A673 (cell line): ENCODE measurements around the gene ARHGEF1. TPM values are rescaled to one million over a fixed set of nuclear protein-coding genes. Genes with fewer than 3 reads are reported as not detected.

ENCODE experiments used
- BruUV-seq: library from RNA; stranded (reverse); fragments of 400-500 nt; replicated peaks from 2 replicates; lab custom pipeline; 2021; lab: Mats Ljungman, UMichigan
- CTCF ChIA-PET: fragments of 300-600 bp; sonication (Branson Sonifier 250); formaldehyde crosslinking; loops from one replicate; lab custom pipeline; 2022; ENCODE audit warnings: antibody characterized with exemption; lab: Charles Lee
- POLR2A ChIA-PET: fragments of 300-600 bp; sonication (Branson Sonifier 250); formaldehyde crosslinking; loops from one replicate; lab custom pipeline; 2022; ENCODE audit warnings: antibody characterized with exemption; ENCODE audit not compliant: low non-redundant PET; lab: Charles Lee
- DNase-seq: peaks from one replicate; pipeline ENCODE4 v3.0.0-alpha.2; 2015; ENCODE audit warnings: low spot score
- H3K27ac ChIP-seq: fragments of 200-600 bp; sonication (generic); 2 replicates; pipeline ENCODE4 v1.5.1; 2016; ENCODE audit warnings: mixed run types, low read depth, mild to moderate bottlenecking, mixed read lengths, antibody characterized with exemption, low read length; ENCODE audit not compliant: poor library complexity, severe bottlenecking
- H3K27me3 ChIP-seq: fragments of 200-600 bp; sonication (generic); replicated peaks from 2 replicates; pipeline ENCODE4 v1.6.1; 2017; ENCODE audit warnings: mixed run types, low read depth, mild to moderate bottlenecking, mixed read lengths, antibody characterized with exemption, low read length; ENCODE audit not compliant: insufficient read depth, poor library complexity
- H3K36me3 ChIP-seq: fragments of 200-600 bp; sonication (generic); 2 replicates; pipeline ENCODE4 v1.6.1; 2016; ENCODE audit warnings: mixed run types, mild to moderate bottlenecking, mixed read lengths, antibody characterized with exemption, low read length; ENCODE audit not compliant: insufficient read depth, poor library complexity, severe bottlenecking
- H3K4me1 ChIP-seq: fragments of 200-600 bp; sonication (generic); 2 replicates; pipeline ENCODE4 v1.6.1; 2017; ENCODE audit warnings: mixed run types, mild to moderate bottlenecking, mixed read lengths, antibody characterized with exemption, low read length; ENCODE audit not compliant: insufficient read depth, poor library complexity, severe bottlenecking
- H3K4me3 ChIP-seq: fragments of 200-600 bp; sonication (generic); 2 replicates; pipeline ENCODE4 v1.5.1; 2016; ENCODE audit warnings: low read depth, mixed run types, mild to moderate bottlenecking, mixed read lengths, low read length; ENCODE audit not compliant: poor library complexity, severe bottlenecking
- H3K9me3 ChIP-seq: fragments of 200-600 bp; sonication (generic); 2 replicates; pipeline ENCODE4 v1.6.1; 2016; ENCODE audit warnings: mixed run types, low read depth, mild to moderate bottlenecking, mixed read lengths, antibody characterized with exemption, low read length; ENCODE audit not compliant: poor library complexity, severe bottlenecking
- CTCF ChIP-seq: fragments of 300-800, 200-600 bp; sonication (generic); conservative IDR thresholded peaks from 2 replicates; pipeline ENCODE4 v1.5.1; 2017; ENCODE audit warnings: low read depth, mild to moderate bottlenecking, antibody characterized with exemption, low read length, moderate library complexity, mixed read lengths
- EZH2 ChIP-seq: fragments of 200-600 bp; sonication (generic); IDR thresholded peaks from 2 replicates; pipeline ENCODE4 v1.6.1; 2017; ENCODE audit warnings: borderline replicate concordance, low read depth, mild to moderate bottlenecking, mixed read lengths, antibody characterized with exemption, low read length; ENCODE audit not compliant: poor library complexity, severe bottlenecking
- intact Hi-C: fragments of 100-400 bp; cut with micrococcal nuclease; formaldehyde crosslinking; loops from one replicate; pipeline ENCODE4 v1.10.0; 2022; ENCODE audit not compliant: unreplicated experiment
- total RNA-seq: library from RNA; stranded (reverse); gene quantifications from 2 replicates; pipeline ENCODE4 v1.2.3, GENCODE V29; 2021

Gene ARHGEF1
- total RNA-seq, 1 experiment from 2014 or later = 164 TPM

DNA sequence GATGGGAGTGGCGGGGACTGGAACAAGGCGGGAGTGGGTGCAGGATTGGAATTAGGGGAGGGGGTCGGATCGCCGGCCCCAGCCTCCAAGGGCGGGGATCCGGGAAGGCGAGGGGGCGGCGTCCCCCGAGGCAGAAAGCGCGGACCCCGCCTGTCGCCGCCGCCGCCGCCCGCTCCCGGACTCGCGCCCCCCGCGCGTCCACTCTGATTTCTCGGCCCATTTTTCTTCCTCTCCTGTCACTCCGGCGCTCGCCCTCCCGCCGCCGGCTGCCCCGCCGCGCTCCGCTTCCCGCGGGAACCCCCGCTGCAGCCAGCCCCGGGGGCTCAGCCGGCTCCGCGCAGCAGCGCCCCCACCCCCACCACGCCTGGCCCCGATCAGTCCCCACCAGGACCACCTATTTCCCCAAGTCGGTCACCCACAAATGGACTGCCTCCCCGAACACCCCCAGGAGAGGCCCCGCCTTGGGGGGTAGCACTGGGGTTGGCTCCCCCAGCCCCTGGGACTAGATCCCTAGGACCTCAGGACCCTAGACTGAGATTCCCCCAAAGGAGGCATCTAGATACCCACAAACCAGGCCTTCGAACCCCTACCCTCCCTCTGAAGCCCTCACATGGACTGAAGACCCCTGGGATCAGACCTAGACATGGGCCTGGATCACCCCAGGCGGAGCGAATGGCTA is 57.9 kb downstream of the ARHGEF1 start:
- peak overlapping the region; percentile 65 for H3K27ac ChIP-seq
- POLR2A ChIA-PET = interaction anchor here (0.6 kb wide), 1 partner anchor 1723 kb away, joined by 12 read pairs; no protein-coding TSS in a partner anchor

GRCh38 chr19:41941410-41942202 is 58.6 kb downstream of the ARHGEF1 start:
- TF ChIP-seq EZH2 (no peak), CTCF (no peak)
- ChIA-PET POLR2A (no interaction called here), CTCF (no interaction called here)
- no peak for DNase-seq
- no TSS peak for BruUV-seq
- Histone ChIP-seq H3K27me3 (no peaks in the 10 kb centered on the region), H3K4me3 (no peak overlapping the region), H3K36me3 (no peaks in the 10 kb centered on the region), H3K27ac (no peak overlapping the region), H3K4me1 (peaks cover 11% of the 10 kb centered on the region), H3K9me3 (no peaks in the 10 kb centered on the region)
- intact Hi-C loops = no loop called here

More for the DNA sequence above, 57.9 kb downstream of the ARHGEF1 start:
- no peaks in the 10 kb centered on the region for H3K9me3 ChIP-seq
- intact Hi-C loops = no loop called here
- DNase-seq = no peak
- H3K36me3 ChIP-seq = no peaks in the 10 kb centered on the region
- H3K27me3 ChIP-seq = no peaks in the 10 kb centered on the region
- H3K4me1 ChIP-seq = peaks cover 18% of the 10 kb centered on the region
- H3K4me3 ChIP-seq = peak overlapping the region; percentile 62
- no TSS peak for BruUV-seq
- TF ChIP-seq EZH2 (no peak), CTCF (no peak)
- CTCF ChIA-PET = no interaction called here

DNA sequence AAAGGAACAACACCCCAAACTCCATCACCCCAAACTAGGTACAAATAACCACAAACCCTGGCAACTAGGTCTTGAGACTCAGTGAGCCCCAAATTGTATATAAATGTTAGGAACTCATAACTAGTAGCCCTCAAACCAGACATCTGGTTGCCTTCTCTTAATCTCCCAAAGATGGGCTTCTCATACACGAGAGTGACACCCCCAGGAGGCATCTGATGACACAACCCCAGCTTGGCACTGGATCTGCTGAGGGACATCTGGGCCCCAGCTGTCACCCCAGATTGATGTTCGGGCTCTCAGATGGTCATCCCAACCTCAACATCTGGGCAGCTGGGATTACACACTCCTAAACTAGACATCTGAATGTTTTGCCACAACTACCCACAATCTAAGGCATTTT is 61.4 kb downstream of the ARHGEF1 start:
- peaks cover 5% of the 10 kb centered on the region for H3K4me1 ChIP-seq
- H3K9me3 ChIP-seq = no peaks in the 10 kb centered on the region
- ChIA-PET CTCF (no interaction called here), POLR2A (no interaction called here)
- TF ChIP-seq CTCF (no peak), EZH2 (no peak)
- DNase-seq = no peak
- no TSS peak for BruUV-seq
- intact Hi-C loops = no loop called here
- H3K27ac ChIP-seq = no peak overlapping the region
- H3K4me3 ChIP-seq = no peak overlapping the region
- no peaks in the 10 kb centered on the region for H3K36me3 ChIP-seq
- no peaks in the 10 kb centered on the region for H3K27me3 ChIP-seq
